Skeletal muscle cell (primary cell): ENCODE results near the gene CD52.
"Not testable (repeated sequence)": the region's sequence is repeated elsewhere in the genome, so short reads cannot be mapped to it uniquely, and the experiment has no call there.

Experiments used
- DNase-seq: peaks from one replicate; pipeline ENCODE4 v3.0.0-alpha.2; 2010; ENCODE audit warnings: low read depth
- H3K4me3 ChIP-seq: 2 replicates; pipeline ENCODE4 v1.5.1; 2011; ENCODE audit warnings: low read depth, mild to moderate bottlenecking, control low read depth, low read length, moderate library complexity

Gene CD52

GRCh38 chr1:26283871-26284596, 33.7 kb upstream of the CD52 start:
- no peak overlapping the region for H3K4me3 ChIP-seq

DNA sequence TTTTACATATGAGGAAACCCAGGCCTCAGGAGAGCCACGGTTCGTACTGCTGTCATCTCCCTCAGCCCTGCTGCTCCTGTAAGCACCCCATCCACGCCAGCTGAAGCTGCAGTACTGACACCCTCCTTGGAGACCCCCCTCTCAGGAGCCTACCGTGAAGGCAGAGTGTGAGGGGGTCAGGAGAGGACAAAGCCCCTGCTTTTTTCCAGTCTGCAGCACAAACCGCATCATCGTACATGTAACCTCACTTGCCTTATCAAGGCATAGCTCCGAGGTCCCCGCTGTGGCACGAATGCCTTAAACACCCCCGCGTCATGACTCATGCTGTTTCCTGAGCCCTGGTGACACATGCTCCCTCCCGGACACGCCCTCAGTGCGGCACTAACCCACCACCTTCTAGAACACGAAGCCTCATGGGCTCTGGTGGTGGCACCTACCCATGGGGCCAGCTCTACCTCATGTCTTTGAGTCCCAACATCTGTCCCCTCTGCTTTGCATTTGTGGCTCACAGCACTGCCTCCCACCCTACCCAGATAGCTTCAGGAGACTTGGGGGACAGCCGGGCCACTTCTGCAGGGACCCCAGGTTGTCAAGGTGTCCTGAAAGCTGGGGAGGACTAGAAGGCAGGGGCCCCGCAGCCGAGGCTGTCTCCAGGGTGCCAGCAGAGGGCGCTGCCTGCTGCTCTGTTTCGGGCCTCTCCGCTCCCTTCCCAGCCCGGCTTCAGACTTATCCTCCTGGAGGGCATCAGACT, 33.0 kb upstream of the CD52 start:
- DNase-seq = peak; percentile 80
- H3K4me3 ChIP-seq = no peak overlapping the region

More at GRCh38 chr1:26283871-26284596, 33.7 kb upstream of the CD52 start:
- DNase-seq = no peak

DNA sequence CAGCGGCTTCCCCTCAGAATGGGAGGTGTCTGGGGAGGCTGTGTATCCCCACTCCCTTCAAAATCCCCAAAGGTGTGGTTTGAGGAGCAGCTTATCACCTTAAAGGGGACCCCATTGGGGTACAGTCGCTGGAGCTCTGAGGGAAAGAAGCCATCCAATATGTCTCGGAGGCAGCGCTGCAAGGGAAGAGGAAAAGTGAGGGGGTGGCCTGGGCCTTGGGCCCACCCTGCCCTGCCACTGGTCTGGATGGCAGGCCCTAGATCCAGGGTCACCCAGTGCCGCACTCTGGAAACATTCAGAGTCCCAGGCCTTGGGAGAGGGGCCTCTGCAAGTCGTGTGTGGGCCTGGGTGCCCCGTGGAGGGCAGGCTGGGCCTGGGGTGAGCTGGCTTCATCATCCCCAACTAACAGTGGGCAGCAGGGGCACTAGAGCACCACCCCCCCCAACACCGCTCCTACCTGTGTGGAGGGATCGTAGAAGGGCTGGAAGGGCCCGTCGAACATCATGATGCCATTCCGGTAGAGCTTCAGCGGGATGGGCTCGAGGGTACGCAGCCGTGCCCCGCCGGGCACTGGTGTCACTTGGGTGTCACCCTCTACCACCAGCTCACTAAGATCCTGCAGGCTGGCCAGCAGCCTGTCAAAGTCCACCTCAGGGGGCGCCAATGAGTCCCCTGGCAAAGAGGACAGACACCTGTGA, 32.2 kb upstream of the CD52 start:
- no peak overlapping the region for H3K4me3 ChIP-seq
- no peak for DNase-seq

- H3K4me3 ChIP-seq = no peak overlapping the region
- no peak for DNase-seq
Measured at GRCh38 chr1:26286064-26286416, 31.7 kb upstream of the CD52 start.

DNA sequence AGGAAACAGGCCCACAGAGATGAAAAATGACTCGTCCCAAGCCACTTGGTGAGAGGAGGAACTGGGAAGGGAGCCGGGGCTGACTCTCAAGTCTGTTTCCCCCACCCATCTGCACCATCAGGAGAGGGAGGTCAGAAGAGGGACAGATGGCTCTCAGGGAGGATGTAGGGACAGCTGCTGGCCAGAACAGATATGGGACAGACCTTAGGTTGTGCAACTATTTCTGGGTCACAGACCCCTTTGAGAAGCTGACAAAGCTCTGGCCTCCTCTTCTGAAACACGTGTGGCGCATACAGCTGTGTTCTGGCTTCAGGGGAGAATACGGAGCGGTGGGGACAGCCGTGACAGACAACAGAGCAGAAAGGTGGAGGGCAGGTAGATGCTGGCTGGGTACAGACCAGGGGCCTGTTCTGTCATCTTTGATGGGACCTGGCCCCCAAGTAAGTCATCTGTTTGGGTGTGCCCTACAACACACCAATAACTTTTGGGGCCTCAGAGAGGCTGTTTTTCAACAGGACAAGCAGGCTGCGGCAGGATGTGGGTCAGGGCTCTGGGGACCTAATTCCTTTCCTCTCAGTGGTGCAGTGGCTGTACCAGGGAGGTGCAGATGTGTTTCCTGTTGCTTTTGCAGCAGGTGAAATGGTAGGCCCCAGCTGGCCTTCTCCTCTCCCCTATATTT, 30.6 kb upstream of the CD52 start:
- no peak overlapping the region for H3K4me3 ChIP-seq

DNA sequence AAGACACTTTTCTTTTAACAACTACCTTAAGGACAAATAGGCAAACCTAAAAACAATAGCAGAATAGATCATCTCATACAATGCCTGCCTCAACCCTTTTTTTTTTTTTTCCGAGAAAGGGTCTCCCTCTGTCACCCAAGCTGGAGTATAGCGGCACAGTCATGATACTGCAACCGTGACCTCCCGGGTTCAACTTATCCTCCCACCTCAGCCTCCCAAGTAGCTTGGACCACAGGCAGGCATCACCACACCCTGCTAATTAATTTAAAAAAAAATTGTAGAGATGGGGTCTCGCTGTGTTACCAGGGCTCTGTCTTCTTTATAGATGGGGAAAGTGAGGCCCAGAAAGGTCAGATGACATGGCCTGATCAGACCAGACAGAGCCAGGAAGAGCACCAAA, 29.9 kb upstream of the CD52 start:
- H3K4me3 ChIP-seq = no peak overlapping the region

More for the DNA sequence above, 30.6 kb upstream of the CD52 start:
- DNase-seq = no peak

DNA sequence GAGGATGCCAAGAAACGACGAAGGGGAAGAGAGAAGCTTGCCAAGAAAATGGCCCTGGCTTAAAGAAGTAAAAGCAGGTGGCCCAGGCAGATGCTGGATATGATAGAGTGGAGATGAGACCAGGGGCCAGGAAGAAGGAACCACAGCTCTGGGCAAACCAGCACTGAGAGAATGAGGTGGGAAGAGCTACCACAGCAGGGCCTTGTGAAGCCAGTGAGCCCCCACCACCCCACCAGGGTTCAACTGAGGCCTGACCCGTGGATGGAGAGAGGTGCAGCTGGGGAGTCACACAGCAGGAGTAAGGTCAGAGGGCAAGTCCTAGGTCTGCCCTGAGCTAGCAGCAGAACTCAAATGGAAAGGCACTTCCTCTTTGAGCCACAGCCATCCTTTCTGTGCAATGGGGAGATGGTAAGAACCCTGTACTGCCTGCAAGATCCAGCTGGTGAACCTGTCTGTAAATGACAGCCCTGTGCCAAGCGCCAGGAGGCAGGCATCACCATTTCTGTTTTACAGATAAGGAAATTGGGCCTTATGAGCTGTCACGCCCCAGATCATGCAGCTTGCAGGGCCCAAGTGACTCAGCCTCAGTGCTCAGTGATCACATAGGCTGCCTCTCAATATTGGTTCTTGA, 29.3 kb upstream of the CD52 start:
- DNase-seq = no peak
- H3K4me3 ChIP-seq = no peak overlapping the region

More for the DNA sequence above, 29.9 kb upstream of the CD52 start:
- no peak for DNase-seq

DNA sequence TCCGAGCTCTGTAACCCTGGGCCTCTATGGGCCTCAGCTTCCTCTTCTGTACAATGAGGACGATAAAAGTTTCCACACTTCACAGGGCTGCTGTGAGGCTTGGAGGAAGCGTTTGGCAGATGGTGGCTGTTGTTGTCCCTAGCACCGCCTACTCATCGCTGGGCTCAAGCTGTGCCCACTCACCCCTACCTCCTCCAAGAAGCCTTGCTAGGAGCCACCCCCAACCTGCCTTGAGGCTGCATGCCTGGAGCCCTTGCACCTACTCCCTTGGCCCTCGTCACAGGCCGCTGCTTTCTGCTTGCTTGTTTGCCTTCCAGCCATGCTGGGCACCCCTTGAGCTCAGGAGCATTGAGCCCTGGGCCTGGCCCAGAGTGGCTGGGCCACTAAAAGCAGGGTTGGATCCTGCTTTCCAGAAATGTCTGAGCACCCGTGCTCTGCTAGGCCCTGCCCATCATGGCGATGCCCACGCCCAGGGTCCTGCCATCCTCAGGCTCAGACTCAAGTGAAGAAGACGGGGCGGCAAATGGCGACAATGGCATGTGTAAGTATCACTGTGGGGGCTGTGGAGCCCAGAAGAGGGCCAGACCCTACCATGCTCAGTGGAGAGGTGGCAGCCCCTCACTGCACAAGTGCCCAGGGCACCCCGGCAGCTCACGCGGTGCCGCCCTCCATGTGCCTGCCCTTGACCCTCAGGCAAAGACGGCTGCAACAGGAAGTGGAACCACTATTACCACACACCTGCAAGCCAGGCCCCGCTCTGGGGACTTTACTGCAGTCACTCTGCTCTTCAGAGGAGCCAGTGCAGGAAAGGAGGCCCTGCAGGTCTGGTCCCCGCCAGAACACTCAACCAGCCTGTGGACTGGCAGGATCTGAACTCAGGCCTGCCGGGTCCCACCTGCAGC, 28.3 kb upstream of the CD52 start:
- H3K4me3 ChIP-seq = no peak overlapping the region
- no peak for DNase-seq

DNA sequence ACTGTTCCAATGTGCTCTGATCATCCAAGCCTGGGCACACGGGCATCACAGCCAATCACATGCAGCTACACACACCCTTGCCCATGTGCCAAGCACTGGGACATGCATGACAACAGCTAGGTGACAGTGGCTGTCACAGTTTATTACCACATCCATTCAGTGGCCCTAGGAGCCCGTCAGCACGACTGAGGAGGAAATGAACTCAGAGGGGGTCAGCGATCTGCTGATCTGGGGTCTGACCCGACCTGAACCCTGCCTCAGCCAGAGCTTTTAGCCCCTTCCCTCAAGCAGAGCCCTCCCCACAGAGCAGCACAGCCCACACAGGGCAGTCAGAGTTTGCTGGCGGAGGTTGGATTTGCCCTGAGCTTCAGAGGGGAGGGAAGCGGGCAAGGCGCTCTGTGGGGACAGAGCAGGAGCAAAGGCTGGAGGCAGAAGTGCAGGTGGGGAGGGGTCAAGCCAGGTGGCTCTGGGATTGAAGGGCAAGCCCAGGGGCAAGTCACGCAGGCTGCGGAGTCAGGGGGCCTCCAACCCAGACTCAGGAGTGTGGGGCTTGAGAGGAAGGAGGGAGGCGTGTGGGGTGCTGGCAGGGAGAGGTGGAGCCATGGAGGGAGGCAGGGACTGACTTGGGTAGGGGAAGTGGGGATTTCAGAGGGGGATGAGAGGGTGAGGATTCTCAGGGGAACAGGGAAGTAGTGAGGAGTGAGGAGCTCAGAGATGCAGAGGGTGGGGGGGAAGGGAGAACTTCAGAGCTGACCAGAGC, 27.5 kb upstream of the CD52 start:
- H3K4me3 ChIP-seq = no peak overlapping the region
- no peak for DNase-seq

- DNase-seq = no peak
- no peak overlapping the region for H3K4me3 ChIP-seq
Measured at GRCh38 chr1:26290882-26291261, 26.9 kb upstream of the CD52 start.

DNA sequence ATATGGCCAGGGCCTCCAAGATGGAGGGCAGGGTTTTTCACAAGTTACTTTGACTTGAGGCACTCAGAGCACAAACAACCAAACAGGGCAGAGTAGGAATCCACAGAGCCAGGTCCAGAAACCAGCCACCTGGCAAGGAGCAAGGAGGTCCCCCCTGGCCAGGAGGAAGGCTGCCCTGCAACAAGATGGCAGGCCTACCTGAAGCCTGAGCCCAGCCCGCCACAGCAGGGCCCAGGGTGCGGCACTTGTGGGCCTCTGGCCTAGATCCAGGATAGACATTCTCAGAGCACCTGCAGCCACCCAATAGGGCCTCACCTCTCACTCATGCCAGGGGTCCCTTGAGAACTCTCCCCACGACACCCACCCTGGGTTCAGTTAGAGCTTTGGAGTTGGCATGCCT, 26.3 kb upstream of the CD52 start:
- H3K4me3 ChIP-seq = no peak overlapping the region
- no peak for DNase-seq

GRCh38 chr1:26291939-26292338, 25.8 kb upstream of the CD52 start:
- DNase-seq = no peak
- no peak overlapping the region for H3K4me3 ChIP-seq

GRCh38 chr1:26292735-26293134, 25.0 kb upstream of the CD52 start:
- not testable (repeated sequence) for H3K4me3 ChIP-seq, DNase-seq

DNA sequence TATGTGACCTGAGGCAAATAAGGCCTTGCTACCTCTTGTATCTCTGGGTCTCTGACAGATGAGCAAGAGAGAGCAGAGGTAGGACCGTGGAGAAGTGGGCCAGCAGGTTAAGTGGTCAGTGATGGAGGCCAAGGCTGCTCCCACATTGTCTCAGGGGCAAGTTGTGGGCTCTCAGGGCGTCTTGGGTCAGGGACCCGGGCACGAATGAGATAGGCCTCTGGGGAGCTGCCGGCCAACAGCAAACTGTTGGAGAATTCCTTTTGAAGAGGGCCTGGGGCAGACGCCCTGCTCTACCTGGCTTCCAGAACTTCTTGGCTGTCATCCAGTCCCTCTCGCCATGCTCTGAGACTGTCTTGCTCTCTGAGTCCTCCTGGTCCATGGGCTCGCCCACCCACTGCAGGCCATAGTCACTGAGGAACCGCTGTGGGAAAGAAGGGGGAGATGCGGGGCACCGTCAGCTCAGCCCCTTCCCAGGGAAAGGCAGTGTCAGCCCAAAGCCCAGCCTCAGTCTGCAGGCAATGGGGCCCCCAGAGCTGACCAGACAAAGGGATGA, 23.8 kb upstream of the CD52 start:
- H3K4me3 ChIP-seq = no peak overlapping the region
- no peak for DNase-seq

DNA sequence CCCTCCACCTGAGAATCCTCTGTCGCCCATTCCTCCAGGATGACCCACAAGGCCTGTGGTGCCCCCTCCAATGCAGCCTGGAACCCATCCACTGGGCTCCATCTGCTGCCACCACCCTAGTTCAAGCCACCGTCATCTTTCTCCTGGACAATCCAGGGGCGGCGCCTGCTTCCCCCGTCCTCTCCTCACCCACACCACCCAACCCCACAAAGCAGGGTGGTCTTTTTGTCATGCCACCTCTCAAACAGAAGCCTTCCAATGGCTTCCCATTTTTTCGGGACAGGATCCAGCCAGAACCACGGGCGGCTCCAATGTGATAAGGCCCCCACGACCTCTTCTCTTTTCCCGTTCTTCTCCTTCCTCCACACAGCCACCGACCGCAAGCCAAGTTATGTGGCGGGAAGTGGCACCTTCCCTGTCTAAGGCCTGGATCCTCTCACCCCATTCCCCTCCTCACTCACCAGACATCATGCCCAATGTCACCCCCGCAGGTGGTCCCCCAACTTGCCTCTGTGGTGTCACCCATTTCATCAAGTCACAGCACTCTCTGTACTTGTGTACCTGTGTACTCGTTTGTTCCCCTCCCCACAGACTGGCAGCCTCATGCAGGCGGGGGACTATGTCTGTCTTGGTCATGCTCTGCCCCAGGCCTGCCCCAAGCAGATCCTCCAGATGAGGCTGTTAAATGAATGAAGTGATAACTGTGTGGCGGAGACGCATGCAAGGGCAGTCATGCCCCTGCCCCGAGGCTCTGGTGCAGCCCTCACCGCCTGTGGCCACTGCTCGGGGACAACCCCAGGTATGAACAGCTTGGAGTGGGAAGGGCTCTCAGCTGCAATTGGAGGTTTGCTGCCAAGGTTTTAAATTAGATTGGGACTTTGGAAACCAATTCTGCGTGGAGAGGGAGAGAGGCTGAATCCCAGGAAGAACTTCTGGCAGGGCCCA, 22.3 kb upstream of the CD52 start:
- no peak for DNase-seq
- no peak overlapping the region for H3K4me3 ChIP-seq

GRCh38 chr1:26296340-26297056, 21.3 kb upstream of the CD52 start:
- DNase-seq = no peak
- no peak overlapping the region for H3K4me3 ChIP-seq
